HG03039 (cell line): ENCODE results near the gene B4GALT1.
"Not testable (repeated sequence)": the region's sequence is repeated elsewhere in the genome, so short reads cannot be mapped to it uniquely, and the experiment has no call there.

Experiments used
- ATAC-seq: cut with Tn5 transposase; IDR thresholded peaks from one replicate; pipeline ENCODE4 v1.9.1; 2021; ENCODE audit warnings: mild to moderate bottlenecking, moderate library complexity; ENCODE audit not compliant: unreplicated experiment

The B4GALT1 gene

GRCh38 chr9:33163433-33164137 lies 3.6 kb downstream of the B4GALT1 start:
- ATAC-seq = no peak

DNA sequence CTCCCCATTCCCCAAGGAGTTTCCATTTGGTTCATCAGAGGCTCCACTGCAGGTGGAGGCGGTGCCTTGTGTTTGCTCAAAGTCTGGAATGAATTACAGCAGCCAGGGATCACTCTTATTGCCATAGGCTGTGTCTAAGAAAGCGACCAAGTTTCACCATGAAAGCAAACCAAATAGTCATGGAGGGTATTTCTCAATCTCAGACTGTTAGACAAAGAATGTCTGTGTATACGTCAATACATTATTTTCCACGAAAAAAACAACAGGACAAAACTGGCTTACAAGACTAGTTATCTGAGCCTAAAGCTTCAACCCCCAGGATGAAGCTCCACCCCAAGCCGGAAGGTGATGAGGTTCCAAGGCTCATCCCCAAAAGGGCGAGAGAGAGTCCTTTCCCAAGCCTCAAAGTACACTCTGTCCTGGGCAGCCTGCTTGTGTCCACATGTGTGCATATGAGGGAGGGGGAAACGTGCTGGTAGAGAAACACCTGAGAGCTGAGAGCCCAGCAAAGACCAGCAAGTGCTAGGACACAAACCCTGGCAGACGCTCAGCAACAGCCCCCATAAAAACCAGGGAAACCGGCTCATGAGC lies 4.3 kb downstream of the B4GALT1 start:
- ATAC-seq = no peak

DNA sequence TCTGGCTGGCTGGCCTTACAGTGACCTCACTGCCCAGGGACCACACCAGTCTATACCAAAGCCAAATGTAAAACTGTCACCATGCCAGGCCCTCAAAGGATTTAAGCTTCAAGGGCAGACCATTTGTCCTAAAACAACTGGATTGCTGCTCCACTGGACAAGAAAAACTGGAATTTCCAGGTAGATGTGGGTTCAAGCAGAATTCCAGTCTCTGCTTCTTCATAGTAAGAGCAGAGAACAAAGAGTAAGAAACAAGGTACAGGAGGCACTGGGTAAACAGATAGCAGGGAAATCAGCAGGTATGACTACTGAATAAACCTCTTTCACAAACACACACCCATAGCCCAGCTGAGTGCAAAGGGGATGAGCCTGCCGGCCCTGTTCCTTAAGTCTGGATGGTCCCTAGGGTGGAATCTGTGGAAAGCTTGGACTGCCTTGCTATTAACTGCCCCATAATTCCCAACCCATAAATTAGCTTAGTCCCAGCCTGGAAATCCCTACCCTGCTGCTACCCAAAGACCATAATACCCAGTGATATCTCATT lies 5.5 kb downstream of the B4GALT1 start:
- no peak for ATAC-seq

DNA sequence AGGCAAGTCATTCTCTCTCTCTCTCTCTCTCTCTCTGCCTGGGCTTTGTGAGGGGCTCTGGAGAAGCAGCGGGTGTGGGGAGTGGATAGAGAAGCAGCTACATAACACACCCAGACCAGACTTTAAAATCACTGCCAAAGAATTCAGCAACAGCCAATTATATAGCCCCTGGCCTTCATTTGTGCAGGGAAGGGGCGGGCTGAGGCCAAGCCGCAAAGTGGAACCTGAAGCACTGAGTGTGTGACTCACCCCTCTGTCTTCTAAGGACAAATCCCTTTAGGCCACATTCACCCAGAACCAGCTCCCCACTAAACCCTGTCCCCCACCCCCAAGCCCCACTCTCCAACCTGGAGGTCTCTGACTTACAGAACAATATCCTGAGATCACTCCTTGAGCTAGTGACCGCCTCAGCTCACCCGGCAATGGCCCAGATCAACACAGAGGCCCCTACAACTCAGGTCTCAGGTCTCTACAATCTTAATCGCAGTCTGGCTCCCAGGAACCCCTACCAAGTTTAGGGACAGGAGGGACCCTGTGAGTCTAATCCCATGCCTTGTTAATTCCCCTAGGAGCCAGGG lies 6.0 kb downstream of the B4GALT1 start:
- ATAC-seq = no peak

- ATAC-seq = not testable (repeated sequence)
These were observed 6.7 kb downstream of the B4GALT1 start for GRCh38 chr9:33160446-33160845.

GRCh38 chr9:33159777-33160127 lies 7.4 kb downstream of the B4GALT1 start:
- peak; percentile 30 for ATAC-seq

DNA sequence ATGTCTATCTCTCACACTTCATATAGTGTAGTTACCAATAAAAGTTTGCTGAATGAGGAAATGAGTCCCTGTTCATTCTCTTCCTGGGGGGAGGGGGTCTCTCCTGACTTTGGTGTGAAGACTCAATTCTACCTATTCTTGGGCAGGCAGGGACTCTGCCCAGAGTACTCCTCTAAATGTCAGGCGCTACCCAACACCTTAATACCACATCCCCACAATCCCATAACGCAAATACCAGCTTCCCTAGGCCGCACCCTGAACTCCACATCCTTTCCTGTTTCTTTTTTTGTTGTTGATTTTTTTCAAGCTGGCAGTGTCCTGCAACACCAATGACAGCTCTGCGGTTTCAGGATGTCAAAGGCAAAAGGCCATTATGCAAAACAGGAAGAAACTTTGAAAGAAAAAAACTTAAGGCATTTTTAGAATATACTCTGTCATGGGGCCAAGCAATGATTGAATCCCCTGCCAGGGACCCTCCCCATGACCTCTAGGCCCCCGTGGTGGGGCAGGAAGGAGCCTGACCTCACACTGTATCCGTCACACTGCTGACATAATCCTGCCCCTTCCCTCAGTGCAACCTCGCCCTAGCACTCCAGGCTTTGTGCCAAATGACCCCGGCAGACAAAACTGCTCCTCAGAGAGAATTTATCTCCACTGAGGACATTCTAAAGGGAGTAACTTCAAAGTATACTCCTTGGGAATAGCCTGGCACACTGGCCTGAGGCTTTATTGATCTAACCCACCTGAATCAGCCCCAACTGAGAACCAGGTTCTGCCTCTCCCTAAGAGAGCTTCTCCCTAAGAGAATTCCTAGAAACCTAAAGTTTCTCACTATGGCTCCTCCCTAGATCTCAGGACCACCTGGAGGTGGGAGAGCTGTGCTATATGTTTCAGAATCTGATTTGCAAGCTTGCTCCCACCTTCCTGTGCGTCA lies 8.0 kb downstream of the B4GALT1 start:
- no peak for ATAC-seq

- ATAC-seq = no peak
These were observed 8.9 kb downstream of the B4GALT1 start for GRCh38 chr9:33157960-33158842.

DNA sequence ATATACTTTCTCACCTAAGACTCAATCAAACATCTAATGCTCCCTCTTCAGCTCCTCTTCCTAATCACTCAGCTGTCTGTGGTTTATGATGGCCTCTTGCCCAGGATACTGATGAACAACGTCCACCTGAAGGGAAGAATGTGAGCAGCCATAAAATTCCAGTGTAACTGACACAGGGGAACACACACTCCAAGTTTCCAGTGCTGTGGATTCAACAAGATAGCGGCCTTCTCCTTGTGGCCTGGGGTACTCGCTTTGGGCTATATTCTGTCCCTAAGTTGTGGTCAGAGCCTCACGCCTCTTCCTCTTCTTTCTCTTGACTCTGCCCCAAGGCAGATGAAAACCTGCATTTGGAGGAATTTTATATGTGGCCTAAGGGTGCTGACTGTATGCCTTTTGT lies 11.7 kb downstream of the B4GALT1 start:
- ATAC-seq = no peak

GRCh38 chr9:33154371-33154770 lies 12.8 kb downstream of the B4GALT1 start:
- no peak for ATAC-seq

DNA sequence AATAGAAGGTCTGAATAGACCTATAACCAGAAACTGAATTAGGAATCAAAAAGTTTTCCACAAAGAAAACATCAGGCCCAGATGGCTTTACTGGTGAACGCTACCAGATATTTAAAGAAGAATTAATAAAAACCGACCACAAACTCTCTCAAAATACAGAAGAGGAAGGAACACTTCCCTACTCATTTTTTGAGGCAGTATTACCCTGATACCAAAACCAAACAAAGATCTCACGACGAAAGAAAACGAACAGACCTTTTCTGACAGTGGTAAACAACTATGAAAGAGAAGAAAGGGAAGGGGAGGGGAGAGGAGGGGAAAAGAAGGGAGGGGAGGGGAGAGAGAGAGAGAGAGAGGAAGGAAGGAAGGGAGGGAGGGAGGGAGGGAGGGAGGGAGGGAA lies 13.5 kb downstream of the B4GALT1 start:
- no peak for ATAC-seq

DNA sequence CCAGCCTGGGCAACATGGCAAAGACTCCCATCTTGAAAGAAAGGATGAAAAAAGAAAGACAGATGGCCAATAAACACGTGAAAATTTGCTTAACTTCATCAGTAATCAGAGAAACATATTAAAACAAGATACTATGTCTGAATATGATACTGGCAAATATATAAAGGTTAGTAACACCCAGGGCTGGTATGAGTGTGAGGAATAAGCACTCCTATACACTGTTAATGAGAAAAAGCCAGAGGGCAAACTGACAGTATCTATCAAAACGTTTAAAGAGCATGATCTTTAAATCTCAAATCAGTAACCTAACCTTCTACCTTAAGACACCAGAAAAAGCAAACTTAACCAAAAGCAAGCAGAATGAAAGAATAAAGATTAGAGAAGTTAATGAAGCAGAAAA lies 14.1 kb downstream of the B4GALT1 start:
- no peak for ATAC-seq

DNA sequence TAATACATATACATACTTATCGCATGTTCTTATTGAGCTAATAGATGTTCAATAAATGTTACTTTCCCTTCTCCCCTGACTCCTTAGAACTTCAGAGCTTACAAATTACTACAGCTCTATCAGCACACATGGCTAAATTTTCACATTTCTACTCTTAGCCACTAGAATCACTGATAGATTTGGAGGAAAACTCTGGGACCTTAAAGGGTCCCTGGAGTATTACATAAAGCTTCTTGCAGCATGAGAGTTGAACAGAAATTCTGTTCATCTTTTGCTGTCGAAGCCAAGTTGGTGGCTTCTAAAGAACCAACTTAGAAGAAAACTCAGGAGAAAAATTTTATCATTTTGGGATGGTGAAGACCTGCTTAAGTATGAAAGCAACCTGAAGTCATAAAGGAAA lies 15.5 kb downstream of the B4GALT1 start:
- no peak for ATAC-seq

- ATAC-seq = no peak
These were observed 16.1 kb downstream of the B4GALT1 start for GRCh38 chr9:33151007-33151557.

GRCh38 chr9:33148367-33149014 lies 18.6 kb downstream of the B4GALT1 start:
- ATAC-seq = no peak

DNA sequence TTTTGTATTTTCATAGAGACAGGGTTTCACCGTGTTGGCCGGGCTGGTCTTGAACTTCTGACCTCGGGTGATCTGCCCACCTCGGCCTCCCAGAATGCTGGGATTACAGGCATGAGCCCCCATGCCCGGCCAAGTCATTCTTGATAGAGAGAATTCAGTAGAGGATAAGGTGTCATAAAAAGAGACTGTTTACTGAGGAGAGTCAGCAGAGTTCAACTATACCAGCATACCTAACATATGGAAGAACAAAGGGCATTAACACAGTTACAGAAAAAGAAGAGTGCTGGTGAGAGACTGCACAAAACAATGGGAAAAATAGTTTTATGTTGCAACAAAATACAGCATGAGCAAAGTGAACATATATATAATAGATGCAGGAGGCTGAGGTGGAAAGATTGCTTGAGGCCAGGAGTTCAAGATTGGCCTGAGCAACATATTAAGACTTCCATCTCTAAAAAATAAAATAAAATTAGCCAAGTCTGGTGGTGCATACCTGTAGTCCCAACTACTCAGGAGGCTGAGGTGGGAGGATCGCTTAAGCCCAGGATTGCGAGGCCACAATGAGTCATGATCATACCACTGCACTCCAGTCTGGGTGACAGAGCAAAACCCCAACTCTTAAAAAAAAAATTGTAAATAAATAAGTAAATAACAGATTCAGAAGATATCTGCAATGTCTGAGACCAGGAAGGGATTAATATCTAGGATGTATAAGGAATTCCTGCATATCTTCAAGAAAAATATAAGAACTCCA lies 19.5 kb downstream of the B4GALT1 start:
- ATAC-seq = no peak

GRCh38 chr9:33146298-33146697 lies 20.8 kb downstream of the B4GALT1 start:
- no peak for ATAC-seq

DNA sequence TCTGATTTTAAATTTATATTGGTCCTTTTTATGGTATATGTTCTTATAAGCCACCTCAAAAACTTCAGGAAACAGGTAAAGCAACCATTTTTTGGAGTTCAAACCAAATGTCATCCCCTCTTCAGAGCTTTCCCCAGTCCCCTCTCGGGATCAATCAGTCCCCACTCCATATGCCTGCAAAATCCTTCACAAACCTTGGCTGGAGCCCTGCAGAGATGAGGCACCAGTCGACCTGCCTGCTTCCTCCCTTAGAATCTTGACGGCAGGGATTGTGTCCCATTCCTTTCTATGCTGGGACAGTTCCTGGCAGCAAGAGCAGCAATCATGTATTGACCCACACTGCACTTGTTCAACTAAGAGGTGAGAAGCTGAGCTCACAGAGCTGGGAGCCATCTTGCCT lies 22.6 kb downstream of the B4GALT1 start:
- ATAC-seq = no peak

GRCh38 chr9:33143241-33143661 lies 23.9 kb downstream of the B4GALT1 start:
- no peak for ATAC-seq
